GM18870 (cell line): Measurements from ENCODE around the gene EEIG1.

Source experiments
- ATAC-seq: cut with Tn5 transposase; IDR thresholded peaks from one replicate; pipeline ENCODE4 v1.9.1; 2021; ENCODE audit warnings: moderate library complexity; ENCODE audit not compliant: unreplicated experiment

Gene EEIG1

DNA sequence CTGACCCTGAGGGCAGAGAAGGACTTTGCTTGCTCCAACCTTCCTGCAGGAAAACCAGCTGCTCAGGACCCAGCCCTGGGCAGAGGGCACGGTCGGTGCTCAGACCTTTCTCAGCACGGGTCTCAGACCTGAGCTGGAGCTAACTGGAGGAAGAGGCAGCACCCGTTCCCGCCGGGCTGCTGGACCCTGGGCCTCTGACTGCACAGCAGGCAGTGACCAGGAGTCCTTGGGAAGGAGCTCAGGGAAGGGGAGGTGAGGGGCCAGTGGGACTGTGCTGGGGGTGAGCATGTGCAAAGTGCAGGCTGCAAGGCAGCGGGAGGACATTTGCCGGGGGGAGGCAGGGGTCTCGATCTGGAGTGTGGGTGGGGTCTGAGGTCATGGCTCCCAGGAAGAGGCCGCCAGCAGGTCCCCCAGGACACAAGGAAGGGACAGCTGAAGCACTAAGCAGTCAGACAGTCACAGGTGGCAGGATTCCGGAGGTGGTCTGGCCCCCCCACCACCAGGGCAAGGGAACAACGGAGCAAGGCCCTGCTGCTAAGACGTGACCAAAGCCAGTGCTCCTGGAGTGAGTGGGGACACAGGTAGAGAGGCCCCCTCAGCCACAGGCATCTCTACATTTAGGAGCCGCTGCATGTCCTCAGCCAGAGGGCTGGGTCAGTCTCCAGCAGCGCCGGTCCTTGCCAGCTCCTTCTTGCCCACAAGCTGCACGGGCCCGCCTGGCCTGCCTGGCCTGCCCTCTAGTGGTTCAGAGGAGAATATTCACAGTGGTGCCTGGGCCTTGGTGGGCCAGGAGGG, 38.4 kb downstream of the EEIG1 start:
- no peak for ATAC-seq

DNA sequence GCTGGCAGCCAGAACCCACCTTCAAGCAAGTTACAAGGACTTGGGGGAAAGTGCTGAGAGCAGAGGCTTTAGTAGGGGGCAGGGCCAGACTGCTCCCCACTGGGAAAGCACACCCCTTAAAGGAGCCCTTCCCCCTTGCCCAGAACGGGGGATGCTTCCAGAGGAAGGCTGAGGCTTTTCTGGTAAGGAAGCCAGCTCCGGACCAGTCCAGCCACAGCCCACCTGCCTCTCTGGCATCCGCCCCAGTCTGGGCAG, 38.9 kb downstream of the EEIG1 start:
- no peak for ATAC-seq

DNA sequence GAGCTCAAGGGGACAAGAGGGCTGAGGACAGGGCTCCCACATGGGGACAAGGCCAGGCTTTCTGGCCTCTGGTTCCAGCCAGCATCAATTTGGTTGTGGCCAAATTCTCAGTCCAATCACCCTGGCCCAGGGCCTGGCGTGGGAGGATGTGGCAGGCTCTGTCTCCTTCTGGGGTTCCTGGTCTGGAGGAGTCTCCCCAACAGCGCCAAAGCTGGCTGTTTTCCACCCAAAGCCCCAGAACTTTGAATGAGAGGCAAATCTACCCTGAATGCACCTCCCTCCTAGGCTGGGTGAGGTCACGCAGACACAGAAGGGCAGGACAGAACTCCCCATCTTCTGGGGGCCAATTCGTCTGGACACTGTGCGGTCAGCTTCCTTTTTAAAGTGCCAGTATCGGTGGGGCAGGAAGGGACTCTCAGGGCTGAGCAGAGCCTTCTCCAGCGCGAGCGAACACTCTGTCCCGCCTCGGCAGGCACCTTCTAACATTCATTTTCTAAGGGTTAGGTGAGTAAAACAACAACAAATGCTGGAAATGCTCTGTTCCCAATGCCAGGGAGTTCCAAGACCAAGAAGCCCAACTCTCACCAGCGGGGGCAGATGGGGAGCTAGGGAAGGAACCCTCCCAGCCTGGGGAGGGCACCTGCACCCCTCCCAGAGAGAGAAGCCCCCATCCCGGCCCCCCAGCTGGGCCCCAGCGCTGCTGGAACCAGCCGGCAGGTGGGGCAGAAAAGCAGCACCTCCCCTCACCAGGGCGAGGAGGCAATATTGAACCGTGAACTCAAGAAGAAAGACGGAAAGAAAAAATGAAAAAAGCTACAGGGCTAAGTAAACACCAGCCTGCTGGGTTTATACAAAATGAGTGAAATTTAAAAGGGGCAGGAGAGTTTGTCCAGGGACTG, 39.5 kb downstream of the EEIG1 start:
- ATAC-seq = no peak

DNA sequence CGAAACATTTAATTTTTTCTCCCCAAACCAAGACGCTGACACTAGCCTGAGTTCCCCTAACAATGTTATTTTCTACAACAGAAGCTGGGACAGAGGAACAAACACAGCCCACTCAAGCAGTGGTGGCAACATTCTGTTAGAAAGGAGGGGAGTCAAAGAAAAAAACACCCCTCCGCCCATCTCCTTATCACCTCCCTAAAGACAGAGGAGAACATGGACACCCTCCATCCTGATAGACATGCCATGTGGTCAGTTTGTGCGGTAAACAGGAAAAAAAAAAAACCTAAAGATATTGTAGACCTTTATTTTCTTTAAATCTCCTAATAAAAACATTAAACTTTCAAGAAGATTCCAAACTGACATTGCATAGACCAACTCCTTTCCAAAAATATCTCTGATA, 40.2 kb downstream of the EEIG1 start:
- no peak for ATAC-seq

DNA sequence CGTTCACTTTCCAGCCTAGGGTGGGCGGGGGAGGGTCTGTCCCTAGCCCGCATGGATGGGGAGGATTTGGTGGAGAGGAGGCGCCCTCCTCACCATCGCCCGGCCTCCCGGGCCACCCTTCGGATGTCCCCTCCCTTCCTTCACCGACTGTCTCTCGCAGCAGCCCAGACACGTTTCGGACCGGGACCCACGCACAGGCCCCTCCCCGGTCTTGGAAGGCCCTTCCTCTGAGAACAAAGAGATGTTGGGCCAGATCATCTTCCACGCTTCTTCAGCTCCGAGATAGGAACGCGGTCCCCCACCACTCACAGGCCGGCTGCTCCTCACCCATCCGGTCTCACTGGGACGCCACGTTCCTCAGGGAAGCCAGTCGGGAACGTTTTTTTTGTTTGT, 42.5 kb downstream of the EEIG1 start:
- no peak for ATAC-seq

DNA sequence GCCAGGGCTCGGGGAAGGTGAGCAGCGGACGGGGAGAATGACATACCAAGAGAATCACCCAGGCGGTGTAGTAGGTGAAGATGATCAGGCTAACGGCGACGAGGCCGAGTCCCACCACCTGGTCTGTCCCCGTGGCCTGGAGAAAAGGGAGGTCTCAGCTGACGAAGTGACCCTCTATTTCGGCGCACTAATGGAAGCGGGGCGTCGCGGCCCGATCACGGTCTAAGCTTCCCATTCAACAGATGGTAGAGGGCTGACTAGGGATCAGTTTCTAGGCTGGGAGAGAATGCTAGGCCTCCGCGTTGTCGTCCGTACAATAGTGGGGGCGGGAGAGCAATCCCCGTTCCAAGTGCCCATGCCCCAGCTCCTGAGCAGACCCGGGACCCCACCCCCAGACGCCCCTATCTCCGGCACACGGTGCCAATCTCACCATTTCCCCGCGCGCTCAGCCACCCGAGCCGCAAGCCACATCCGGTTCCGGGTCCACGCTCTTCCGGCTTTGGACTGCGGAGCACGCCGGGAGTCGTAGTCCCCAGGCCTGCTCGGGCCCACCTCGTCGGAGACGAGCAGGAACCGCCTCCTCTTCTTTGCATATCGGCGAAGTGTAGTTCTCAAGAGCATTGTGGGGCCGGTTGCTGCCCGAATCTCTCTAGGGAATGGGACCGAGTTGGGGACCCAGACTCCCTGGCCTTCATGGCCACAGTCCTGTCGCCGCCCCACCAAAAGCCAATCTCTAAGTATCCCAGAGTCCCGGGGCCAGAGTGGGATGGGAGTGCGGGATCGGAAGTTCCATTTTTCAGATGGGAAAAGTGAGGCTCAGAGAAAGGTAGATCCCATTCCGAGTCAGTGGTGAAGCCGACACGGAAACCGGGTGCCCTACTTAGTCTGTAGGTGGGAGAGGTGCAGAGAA, 43.1 kb downstream of the EEIG1 start, which contains the start of gene DPM2:
Gene DPM2, minus strand, starts transcription at position 467 of the 910 bp plus-strand sequence. Its CDS starts 34 bp downstream, at position 433.
- peak; percentile 59 for ATAC-seq

DNA sequence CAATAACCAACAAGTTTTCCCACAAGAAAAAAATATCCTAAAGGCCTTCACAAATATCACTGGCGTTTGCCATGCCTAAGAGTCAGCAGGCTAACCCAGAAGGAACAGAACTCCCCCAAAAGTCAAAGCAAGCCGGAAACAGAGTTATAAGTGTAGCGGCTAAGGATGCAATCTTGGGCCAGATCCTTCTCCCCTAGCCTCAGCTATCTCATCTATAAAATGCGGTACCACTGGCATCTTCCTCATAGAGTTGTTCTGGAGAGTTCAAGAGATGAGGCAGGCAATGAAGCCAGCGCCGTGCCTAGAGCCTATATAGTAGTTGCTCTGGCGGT, 43.8 kb downstream of the EEIG1 start:
- no peak for ATAC-seq

DNA sequence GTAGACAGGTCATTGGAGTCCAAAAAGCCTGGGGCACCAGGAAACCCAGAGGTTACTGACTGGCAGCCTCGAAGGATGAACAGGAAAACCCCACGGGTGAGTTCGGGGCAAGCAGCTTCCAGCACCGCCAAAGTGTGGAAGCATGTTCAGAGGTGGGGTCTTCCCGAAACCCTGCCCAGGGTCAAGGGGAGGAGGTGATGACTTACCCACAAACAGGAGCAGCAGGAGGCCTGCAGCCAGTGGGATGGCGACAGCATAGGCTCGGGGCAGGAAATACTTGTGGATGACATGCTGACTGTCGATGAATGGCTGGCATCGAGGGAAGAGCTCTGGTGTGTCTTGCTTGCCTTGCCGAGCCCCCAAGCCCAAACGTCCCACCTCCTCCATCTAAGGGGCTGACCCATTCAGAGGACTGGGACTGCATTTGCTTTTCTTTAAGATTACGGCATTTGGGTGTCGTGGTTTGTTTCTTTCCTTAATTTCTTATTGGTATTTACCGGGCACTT, 44.4 kb downstream of the EEIG1 start:
- ATAC-seq = no peak

DNA sequence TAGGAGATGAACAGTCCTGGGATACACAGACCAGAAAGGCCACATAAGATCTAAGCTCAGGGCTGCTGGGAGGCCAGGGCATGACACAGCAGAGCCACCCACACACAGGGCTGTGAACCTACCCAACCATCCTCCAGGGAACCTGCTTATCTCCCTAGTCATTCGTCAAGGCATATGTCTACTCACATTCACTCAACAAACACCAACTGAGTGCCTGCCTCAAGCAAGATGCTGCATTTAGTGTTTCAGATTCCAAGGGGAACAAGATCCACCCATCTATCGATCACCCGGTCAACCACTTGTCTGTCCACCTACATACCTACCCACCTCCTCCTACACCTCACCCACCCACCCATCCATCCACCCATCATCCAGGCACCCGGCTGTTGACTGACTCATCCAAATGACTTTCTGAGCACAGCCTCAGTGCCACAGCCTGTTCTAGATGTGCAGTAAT, 45.0 kb downstream of the EEIG1 start:
- no peak for ATAC-seq

DNA sequence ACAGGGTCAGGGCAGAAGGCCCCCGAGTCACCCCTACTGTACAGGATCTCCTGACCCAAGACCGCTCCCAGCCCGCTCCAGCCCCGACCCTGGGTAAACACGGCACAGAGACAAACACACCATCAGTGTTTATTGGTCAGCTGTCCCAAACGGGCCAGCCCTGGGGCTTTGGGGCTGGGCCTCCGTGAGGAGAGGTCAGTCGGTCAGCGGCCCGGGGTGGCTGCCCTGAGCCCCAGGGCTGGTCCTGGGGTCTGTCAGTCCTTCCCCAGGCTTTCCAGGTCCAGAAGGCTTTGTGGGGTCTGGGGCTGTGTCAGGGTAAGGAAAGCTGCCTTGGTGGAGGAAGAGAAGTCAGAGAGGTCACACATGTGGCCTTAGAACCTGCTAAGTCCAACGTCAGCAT, 45.8 kb downstream of the EEIG1 start:
- ATAC-seq = no peak

- no peak for ATAC-seq
These were observed 46.5 kb downstream of the EEIG1 start for GRCh38 chr9:127934248-127934647.

DNA sequence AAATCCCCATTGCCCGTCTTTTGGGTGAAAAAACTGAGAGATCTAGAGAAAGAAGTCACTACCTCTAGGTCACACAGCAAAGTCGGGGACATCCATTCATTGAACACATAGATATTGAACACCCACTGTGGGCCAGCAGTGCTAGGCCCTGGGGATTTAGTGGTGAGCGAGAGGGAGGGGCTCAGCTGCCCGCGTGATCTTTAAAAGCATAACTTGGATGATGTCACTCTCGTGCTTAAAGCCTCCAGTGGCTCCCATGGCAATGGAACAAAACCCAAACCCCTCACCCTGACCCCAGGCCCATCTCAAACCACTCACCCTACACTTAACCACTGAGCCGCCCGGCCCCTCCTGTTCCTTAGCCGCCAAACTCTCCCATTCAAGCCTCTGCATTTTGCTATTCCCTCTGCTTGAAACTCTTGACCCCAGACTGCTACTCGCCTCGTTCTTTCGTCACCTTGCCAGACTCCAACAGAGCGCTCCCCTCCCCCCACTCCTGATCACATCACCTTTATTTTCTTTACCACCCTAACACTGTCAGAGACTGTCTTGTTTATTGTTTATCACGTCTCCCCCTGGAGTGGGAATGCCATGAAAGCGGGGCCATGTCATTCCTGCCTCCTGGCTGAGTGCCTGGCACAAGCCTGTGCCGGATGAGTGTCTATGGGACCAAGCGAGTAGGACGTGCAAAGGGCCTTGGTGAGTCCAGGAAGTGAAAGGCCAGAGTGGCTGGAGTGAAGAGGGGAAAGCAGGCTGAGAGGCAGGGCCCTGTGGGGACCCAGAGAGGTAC, 49.5 kb downstream of the EEIG1 start:
- ATAC-seq = peak; percentile 25
